ENCODE results near the gene SVEP1.

GRCh38 chr9:110344821-110345220 is 234.7 kb downstream of the SVEP1 start:
- TF ChIP-seq ZNF558 (CRISPR knock-in tag; IDR thresholded peaks at IDR 0.05; ENCODE audit: borderline replicate concordance) (no peak), POLR2A (IDR thresholded peaks at IDR 0.05; ENCODE audit: insufficient read depth in 1 of 2, low read depth in 2 of 2, low read length in 2 of 2) (no peak), ATF3 (CRISPR knock-in tag; IDR thresholded peaks at IDR 0.05) (no peak), SUZ12 (IDR thresholded peaks at IDR 0.05; ENCODE audit: low read depth, low read length) (no peak)

Measured in HepG2 (cell line).